Right forelimb (tissue), 1 donor: ENCODE data around the gene APCDD1L.
A peak's percentile ranks its signal among the peaks of the same experiment; 100 is the strongest.

Source experiments
- DNase-seq: peaks from one replicate; pipeline ENCODE4 v3.0.0-alpha.2; 2018

APCDD1L gene

GRCh38 chr20:58483470-58483869, 31.7 kb downstream of the APCDD1L start:
- DNase-seq: no peak

- no peak for DNase-seq
These were observed 32.1 kb downstream of the APCDD1L start for GRCh38 chr20:58483051-58483450.

GRCh38 chr20:58482416-58482815, 32.8 kb downstream of the APCDD1L start:
- no peak for DNase-seq

GRCh38 chr20:58481481-58482021, 33.6 kb downstream of the APCDD1L start:
- peak; percentile 74 for DNase-seq

- peak; percentile 79 for DNase-seq
These were observed 34.5 kb downstream of the APCDD1L start for GRCh38 chr20:58480551-58481336.

GRCh38 chr20:58479726-58480440, 35.3 kb downstream of the APCDD1L start:
- peak; percentile 66 for DNase-seq

- DNase-seq: no peak
These were observed 36.9 kb downstream of the APCDD1L start for GRCh38 chr20:58478141-58478805.

- no peak for DNase-seq
These were observed 39.7 kb downstream of the APCDD1L start for GRCh38 chr20:58475466-58475865.

GRCh38 chr20:58473453-58474425, 41.5 kb downstream of the APCDD1L start:
- DNase-seq: no peak

GRCh38 chr20:58472273-58473018, 42.8 kb downstream of the APCDD1L start:
- DNase-seq: no peak

GRCh38 chr20:58471193-58472164, 43.7 kb downstream of the APCDD1L start:
- DNase-seq: peak; percentile 91

GRCh38 chr20:58470336-58471192, 44.6 kb downstream of the APCDD1L start:
- DNase-seq: no peak

GRCh38 chr20:58469616-58470015, 45.6 kb downstream of the APCDD1L start:
- DNase-seq: peak; percentile 70

GRCh38 chr20:58467572-58468527, 47.3 kb downstream of the APCDD1L start:
- DNase-seq: no peak

GRCh38 chr20:58466729-58467571, 48.2 kb downstream of the APCDD1L start:
- DNase-seq: no peak

GRCh38 chr20:58466095-58466708, 49.0 kb downstream of the APCDD1L start:
- DNase-seq: no peak
